OCI-LY1 (cell line): ENCODE measurements around the gene TEX38.

Source experiments
- H2AFZ ChIP-seq: fragments of 200-600 bp; sonication (generic), shearing (Covaris generic); 2 replicates; pipeline ENCODE4 v1.6.0; 2014; ENCODE audit warnings: antibody characterized with exemption, mild to moderate bottlenecking, low read length
- H3F3A ChIP-seq: fragments of 200-600 bp; sonication (generic), shearing (Covaris generic); 2 replicates; pipeline ENCODE4 v1.6.0; 2014; ENCODE audit warnings: mild to moderate bottlenecking, antibody characterized with exemption, low read length, moderate library complexity; ENCODE audit not compliant: insufficient read depth
- H3K27ac ChIP-seq: fragments of 200-600 bp; sonication (generic); 2 replicates; pipeline ENCODE4 v1.5.1; 2014; ENCODE audit warnings: low read length, mixed run types, mild to moderate bottlenecking, low read depth; ENCODE audit not compliant: poor library complexity, severe bottlenecking
- H3K27me3 ChIP-seq: fragments of 200-600 bp; sonication (generic); 2 replicates; pipeline ENCODE4 v1.6.0; 2014; ENCODE audit warnings: antibody characterized with exemption, mild to moderate bottlenecking, low read length, moderate library complexity; ENCODE audit not compliant: insufficient read depth
- H3K36me3 ChIP-seq: fragments of 200-600 bp; sonication (generic); 2 replicates; pipeline ENCODE4 v1.6.1; 2014; ENCODE audit warnings: mild to moderate bottlenecking, antibody characterized with exemption, low read length, moderate library complexity, mixed read lengths; ENCODE audit not compliant: insufficient read depth
- H3K4me1 ChIP-seq: fragments of 200-600 bp; sonication (generic); 2 replicates; pipeline ENCODE4 v1.5.1; 2014; ENCODE audit warnings: mild to moderate bottlenecking, low read length, moderate library complexity; ENCODE audit not compliant: insufficient read depth, severe bottlenecking
- H3K4me2 ChIP-seq: fragments of 200-600 bp; sonication (generic), shearing (Covaris generic); 2 replicates; pipeline ENCODE4 v1.6.1; 2014; ENCODE audit warnings: low read length
- H3K4me3 ChIP-seq: fragments of 200-600 bp; sonication (generic); 2 replicates; pipeline ENCODE4 v1.5.1; 2014; ENCODE audit warnings: low read length, low read depth, mild to moderate bottlenecking, mixed read lengths; ENCODE audit not compliant: poor library complexity, severe bottlenecking
- H3K79me2 ChIP-seq: fragments of 200-600 bp; shearing (Covaris generic); 2 replicates; pipeline ENCODE4 v1.6.1; 2016; ENCODE audit warnings: mixed run types, low read length, mixed read lengths; ENCODE audit not compliant: insufficient read depth
- H3K9ac ChIP-seq: fragments of 200-600 bp; sonication (generic), shearing (Covaris generic); 2 replicates; pipeline ENCODE4 v1.6.1; 2014; ENCODE audit warnings: mild to moderate bottlenecking, low read length, mixed read lengths
- H3K9me2 ChIP-seq: fragments of 200-600 bp; sonication (generic), shearing (Covaris generic); 2 replicates; pipeline ENCODE4 v1.6.1; 2014; ENCODE audit warnings: low read depth, mild to moderate bottlenecking, low read length, mixed read lengths
- H3K9me3 ChIP-seq: fragments of 200-600 bp; shearing (Covaris generic); 2 replicates; pipeline ENCODE4 v1.6.1; 2014; ENCODE audit warnings: low read length, mixed read lengths
- H4K20me1 ChIP-seq: fragments of 200-600 bp; sonication (generic), shearing (Covaris generic); 2 replicates; pipeline ENCODE4 v1.6.0; 2016; ENCODE audit warnings: mild to moderate bottlenecking, low read length; ENCODE audit not compliant: insufficient read depth
- EZH2 ChIP-seq: fragments of 200-600 bp; sonication (generic), shearing (Covaris generic); IDR thresholded peaks from 2 replicates; pipeline ENCODE4 v1.8.0; 2017; ENCODE audit warnings: borderline replicate concordance, mixed run types, mild to moderate bottlenecking, antibody characterized with exemption, low read length, moderate library complexity, mixed read lengths
- TF ChIP-seq, protein P1 (sequence below): fragments of 200-600 bp; sonication (generic), shearing (Covaris generic); IDR thresholded peaks from 2 replicates; pipeline ENCODE4 v1.5.1; 2017; ENCODE audit warnings: mild to moderate bottlenecking, antibody characterized with exemption, low read length, moderate library complexity, mixed read lengths

The TEX38 gene

DNA sequence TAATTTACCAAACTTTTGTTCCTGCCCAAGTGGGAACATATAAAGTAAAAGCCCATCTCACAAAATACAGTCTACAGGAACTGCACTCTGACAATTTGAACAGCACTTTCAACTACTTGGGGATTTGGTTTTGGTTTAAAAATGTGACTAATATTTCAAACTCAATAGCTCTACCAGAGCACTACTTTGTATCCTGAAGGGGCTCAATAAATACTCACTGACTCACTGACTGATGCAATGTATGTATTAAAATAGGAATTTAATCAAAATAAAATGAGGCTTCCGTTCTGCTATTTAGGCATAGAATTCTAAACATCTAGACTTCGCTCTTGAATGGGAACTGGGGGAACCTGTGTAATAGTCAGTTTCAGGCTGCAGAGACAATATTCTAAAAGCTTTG is 25.4 kb downstream of the TEX38 start:
- Histone ChIP-seq H3K36me3 (peaks cover 46% of the 10 kb centered on the region), H3K27ac (no peak overlapping the region), H3K27me3 (no peaks in the 10 kb centered on the region), H2AFZ (no peak overlapping the region), H3K4me3 (no peak overlapping the region), H3K9me3 (no peaks in the 10 kb centered on the region), H3F3A (no peaks in the 10 kb centered on the region), H3K4me2 (no peak overlapping the region), H3K9me2 (no peaks in the 10 kb centered on the region), H3K9ac (no peak overlapping the region), H3K79me2 (no peaks in the 10 kb centered on the region), H4K20me1 (no peaks in the 10 kb centered on the region), H3K4me1 (no peaks in the 10 kb centered on the region)
- TF ChIP-seq EZH2: no peak
- TF ChIP-seq, protein P1, sequence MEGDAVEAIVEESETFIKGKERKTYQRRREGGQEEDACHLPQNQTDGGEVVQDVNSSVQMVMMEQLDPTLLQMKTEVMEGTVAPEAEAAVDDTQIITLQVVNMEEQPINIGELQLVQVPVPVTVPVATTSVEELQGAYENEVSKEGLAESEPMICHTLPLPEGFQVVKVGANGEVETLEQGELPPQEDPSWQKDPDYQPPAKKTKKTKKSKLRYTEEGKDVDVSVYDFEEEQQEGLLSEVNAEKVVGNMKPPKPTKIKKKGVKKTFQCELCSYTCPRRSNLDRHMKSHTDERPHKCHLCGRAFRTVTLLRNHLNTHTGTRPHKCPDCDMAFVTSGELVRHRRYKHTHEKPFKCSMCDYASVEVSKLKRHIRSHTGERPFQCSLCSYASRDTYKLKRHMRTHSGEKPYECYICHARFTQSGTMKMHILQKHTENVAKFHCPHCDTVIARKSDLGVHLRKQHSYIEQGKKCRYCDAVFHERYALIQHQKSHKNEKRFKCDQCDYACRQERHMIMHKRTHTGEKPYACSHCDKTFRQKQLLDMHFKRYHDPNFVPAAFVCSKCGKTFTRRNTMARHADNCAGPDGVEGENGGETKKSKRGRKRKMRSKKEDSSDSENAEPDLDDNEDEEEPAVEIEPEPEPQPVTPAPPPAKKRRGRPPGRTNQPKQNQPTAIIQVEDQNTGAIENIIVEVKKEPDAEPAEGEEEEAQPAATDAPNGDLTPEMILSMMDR: no peak

DNA sequence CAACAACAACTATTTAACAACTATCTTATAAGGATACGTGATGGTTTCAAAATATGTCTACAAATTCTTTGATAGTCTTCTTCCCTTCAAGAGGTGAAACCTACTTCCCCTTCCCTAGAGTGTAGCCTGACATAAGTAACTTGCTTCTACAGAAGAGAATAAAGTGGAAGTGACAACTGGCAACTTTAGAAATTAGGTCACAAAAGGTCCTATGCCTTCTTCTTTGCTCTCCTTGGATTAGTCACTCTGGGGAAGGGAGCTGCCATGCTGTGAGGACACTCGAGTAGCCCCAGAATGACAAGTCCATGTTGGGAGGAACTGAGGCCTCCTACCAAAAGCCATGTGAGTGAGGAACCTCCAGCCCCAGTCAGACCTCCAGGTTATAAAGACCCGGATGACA is 28.0 kb downstream of the TEX38 start:
- TF ChIP-seq, protein P1: no peak
- no peak for TF ChIP-seq EZH2
- Histone ChIP-seq H4K20me1 (no peaks in the 10 kb centered on the region), H3K79me2 (no peaks in the 10 kb centered on the region), H3K4me2 (no peak overlapping the region), H3K9me2 (no peaks in the 10 kb centered on the region), H3K9ac (no peak overlapping the region), H3K27me3 (no peaks in the 10 kb centered on the region), H3K4me3 (no peak overlapping the region), H3K9me3 (no peaks in the 10 kb centered on the region), H3K36me3 (peaks cover 56% of the 10 kb centered on the region), H2AFZ (no peak overlapping the region), H3K27ac (no peak overlapping the region), H3K4me1 (no peaks in the 10 kb centered on the region), H3F3A (no peaks in the 10 kb centered on the region)

DNA sequence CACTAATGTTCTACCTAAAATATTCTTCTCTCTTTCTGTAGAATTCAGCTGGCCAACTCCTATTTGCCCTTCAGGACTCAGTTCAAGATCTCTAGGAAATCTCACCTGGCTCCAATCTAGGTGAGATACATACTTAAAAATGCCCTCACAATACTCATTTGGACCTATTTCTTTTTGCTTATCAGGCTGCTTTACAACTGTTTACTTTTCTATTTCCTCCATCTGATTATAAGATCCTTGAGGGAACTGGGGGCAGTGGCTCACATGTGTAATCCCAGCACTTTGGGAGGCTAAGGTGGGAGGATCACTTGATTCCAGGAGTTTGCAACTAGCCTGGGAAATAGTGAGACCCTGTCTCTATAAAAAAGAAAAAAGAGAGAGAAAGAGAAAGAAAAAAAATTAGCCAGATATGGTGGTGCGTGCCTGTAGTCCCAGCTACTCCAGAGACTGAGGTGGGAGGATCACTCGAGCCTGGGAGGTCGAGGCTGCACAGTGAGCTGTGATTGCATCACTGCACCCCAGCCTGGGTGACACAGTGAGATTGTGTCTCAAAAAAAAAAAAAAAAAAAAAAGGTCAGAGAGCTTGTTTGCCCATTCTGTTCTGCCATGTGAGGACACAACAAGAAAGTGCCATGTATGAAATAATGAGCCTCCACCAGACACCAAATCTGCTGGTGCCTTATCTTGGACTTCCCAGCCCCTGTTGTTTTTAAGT is 32.4 kb downstream of the TEX38 start:
- Histone ChIP-seq H3K4me3 (no peak overlapping the region), H3K79me2 (no peaks in the 10 kb centered on the region), H3K9me2 (no peaks in the 10 kb centered on the region), H3K27ac (no peak overlapping the region), H3K4me2 (no peak overlapping the region), H2AFZ (no peak overlapping the region), H3K9ac (no peak overlapping the region), H3K9me3 (no peaks in the 10 kb centered on the region), H3K27me3 (no peaks in the 10 kb centered on the region), H3F3A (no peaks in the 10 kb centered on the region), H3K36me3 (peaks cover 70% of the 10 kb centered on the region), H4K20me1 (no peaks in the 10 kb centered on the region), H3K4me1 (no peaks in the 10 kb centered on the region)
- TF ChIP-seq, protein P1: no peak
- TF ChIP-seq EZH2: no peak
